PC-9 (cell line): ENCODE measurements around the gene ACYP1.

Experiments
- EZH2 ChIP-seq: fragments of 200-600 bp; sonication (generic); IDR thresholded peaks from 2 replicates; pipeline ENCODE4 v1.8.0; 2017; ENCODE audit warnings: antibody characterized with exemption, low read depth
- TF ChIP-seq, protein P1 (sequence below): fragments of 200-600 bp; sonication (generic); conservative IDR thresholded peaks from 2 replicates; pipeline ENCODE4 v1.6.1; 2017; ENCODE audit warnings: mixed run types, antibody characterized with exemption, mild to moderate bottlenecking, moderate library complexity

- no peak for TF ChIP-seq EZH2
- TF ChIP-seq, protein P1, sequence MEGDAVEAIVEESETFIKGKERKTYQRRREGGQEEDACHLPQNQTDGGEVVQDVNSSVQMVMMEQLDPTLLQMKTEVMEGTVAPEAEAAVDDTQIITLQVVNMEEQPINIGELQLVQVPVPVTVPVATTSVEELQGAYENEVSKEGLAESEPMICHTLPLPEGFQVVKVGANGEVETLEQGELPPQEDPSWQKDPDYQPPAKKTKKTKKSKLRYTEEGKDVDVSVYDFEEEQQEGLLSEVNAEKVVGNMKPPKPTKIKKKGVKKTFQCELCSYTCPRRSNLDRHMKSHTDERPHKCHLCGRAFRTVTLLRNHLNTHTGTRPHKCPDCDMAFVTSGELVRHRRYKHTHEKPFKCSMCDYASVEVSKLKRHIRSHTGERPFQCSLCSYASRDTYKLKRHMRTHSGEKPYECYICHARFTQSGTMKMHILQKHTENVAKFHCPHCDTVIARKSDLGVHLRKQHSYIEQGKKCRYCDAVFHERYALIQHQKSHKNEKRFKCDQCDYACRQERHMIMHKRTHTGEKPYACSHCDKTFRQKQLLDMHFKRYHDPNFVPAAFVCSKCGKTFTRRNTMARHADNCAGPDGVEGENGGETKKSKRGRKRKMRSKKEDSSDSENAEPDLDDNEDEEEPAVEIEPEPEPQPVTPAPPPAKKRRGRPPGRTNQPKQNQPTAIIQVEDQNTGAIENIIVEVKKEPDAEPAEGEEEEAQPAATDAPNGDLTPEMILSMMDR: no peak
Measured at GRCh38 chr14:75101491-75101890, 37.7 kb upstream of the ACYP1 start.
